ENCODE results near the gene NRIP1. TPM values are rescaled to one million over a fixed set of nuclear protein-coding genes. Genes with fewer than 3 reads are reported as not detected.

NRIP1 gene
- total RNA-seq, 2 donors from 2014 or later: 29.3 to 43.1 TPM

DNA sequence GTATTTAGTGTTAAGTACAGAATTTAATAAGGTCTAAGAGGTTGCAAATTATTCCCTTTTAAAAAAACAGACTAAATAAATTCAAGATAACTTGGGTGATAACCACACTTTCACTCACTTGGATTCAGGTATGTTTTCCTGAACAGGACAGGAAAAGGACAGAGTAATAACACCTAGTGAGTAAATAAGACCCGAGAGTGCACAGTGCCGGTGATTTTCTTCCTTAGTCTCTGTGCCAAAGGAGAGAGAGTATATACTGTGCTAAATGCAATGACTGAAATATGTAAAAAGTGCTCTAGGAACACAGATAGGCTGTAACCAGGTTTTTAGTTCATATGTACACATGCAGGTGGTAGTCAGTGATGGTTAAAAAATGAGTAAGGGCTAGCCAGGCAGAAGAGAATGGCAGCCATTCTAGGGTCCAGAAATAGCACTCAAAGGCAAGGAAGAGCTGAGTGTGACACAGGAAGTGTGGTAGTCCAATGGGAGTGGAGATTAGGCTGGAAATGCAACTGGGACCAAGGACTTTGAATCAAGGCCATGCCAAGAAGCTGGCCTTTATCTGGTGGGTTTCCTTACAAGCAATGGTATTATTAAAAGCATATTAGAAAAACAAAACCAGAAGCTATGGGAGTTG is 58.1 kb downstream of the NRIP1 start:
- Histone ChIP-seq H3K27ac (no peak overlapping the region), H3K27me3 (replicated peaks; ENCODE audit: insufficient read depth) (no peaks in the 10 kb centered on the region), H3K36me3 (no peaks in the 10 kb centered on the region), H3K4me3 (no peak overlapping the region), H3K9me3 (no peaks in the 10 kb centered on the region), H3K4me1 (replicated peaks) (peaks cover 4% of the 10 kb centered on the region)
- TF ChIP-seq, protein P1, sequence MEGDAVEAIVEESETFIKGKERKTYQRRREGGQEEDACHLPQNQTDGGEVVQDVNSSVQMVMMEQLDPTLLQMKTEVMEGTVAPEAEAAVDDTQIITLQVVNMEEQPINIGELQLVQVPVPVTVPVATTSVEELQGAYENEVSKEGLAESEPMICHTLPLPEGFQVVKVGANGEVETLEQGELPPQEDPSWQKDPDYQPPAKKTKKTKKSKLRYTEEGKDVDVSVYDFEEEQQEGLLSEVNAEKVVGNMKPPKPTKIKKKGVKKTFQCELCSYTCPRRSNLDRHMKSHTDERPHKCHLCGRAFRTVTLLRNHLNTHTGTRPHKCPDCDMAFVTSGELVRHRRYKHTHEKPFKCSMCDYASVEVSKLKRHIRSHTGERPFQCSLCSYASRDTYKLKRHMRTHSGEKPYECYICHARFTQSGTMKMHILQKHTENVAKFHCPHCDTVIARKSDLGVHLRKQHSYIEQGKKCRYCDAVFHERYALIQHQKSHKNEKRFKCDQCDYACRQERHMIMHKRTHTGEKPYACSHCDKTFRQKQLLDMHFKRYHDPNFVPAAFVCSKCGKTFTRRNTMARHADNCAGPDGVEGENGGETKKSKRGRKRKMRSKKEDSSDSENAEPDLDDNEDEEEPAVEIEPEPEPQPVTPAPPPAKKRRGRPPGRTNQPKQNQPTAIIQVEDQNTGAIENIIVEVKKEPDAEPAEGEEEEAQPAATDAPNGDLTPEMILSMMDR (IDR thresholded peaks at IDR 0.05): no peak
- TF ChIP-seq POLR2AphosphoS5 (IDR thresholded peaks at IDR 0.05) (no peak), POLR2A (IDR thresholded peaks at IDR 0.05) (no peak)
- 42% methylated on average over 2 of the region's 2 CpGs for WGBS
- DNase-seq (ENCODE audit: low spot score): no peak
- intact Hi-C loops (cut with DNase I): no loop called here

- H3K27me3 ChIP-seq (replicated peaks; ENCODE audit: insufficient read depth): no peaks in the 10 kb centered on the region
- H3K4me3 ChIP-seq: no peak overlapping the region
- H3K27ac ChIP-seq: no peak overlapping the region
- WGBS: 12% methylated on average over 6 of the region's 6 CpGs
- TF ChIP-seq, protein P1 (IDR thresholded peaks at IDR 0.05): no peak
- no peak for DNase-seq (ENCODE audit: low spot score)
- H3K9me3 ChIP-seq: no peaks in the 10 kb centered on the region
- peaks cover 4% of the 10 kb centered on the region for H3K4me1 ChIP-seq (replicated peaks)
- no peaks in the 10 kb centered on the region for H3K36me3 ChIP-seq
- intact Hi-C loops (cut with DNase I): no loop called here
Observed at GRCh38 chr21:15005391-15005790, 59.4 kb downstream of the NRIP1 start.

DNA sequence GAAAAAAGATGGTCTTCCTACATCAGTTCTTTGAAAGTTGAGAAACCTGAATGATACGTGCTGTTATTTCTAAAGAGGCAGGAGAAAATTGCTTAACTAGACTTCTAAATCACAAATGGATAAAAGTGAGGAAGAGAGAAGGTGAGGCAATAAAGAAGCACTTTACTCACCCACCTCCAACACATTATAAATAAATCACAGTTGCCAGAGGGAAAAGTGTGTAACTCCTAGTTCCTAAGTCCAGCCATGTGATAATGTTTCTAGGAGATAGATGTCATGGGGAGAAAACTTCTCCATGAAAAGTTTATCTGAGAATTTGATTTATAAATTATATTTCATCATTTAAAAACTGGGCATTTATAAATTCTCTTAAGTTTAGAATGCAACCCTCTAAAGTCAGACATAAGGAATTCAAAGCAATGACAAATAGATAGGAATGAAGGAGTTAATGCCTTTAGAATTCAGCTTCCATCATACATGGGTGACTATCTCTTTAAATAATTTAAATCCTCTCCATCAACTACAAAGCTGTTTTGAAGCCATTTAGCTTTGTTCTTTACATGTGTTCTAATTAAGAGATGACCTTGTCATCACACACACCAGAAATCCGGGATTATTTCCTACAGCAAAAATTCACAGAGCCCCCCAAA is 60.0 kb downstream of the NRIP1 start:
- Histone ChIP-seq H3K27ac (no peak overlapping the region), H3K27me3 (replicated peaks; ENCODE audit: insufficient read depth) (no peaks in the 10 kb centered on the region), H3K36me3 (no peaks in the 10 kb centered on the region), H3K4me1 (replicated peaks) (peaks cover 4% of the 10 kb centered on the region), H3K4me3 (no peak overlapping the region), H3K9me3 (no peaks in the 10 kb centered on the region)
- DNase-seq (ENCODE audit: low spot score): no peak
- intact Hi-C loops (cut with DNase I): no loop called here
- TF ChIP-seq POLR2A (IDR thresholded peaks at IDR 0.05): no peak
- 48% methylated on average over 2 of the region's 2 CpGs for WGBS

GRCh38 chr21:15003463-15004135 is 61.2 kb downstream of the NRIP1 start:
- intact Hi-C loops (cut with DNase I): no loop called here
- Histone ChIP-seq H3K36me3 (no peaks in the 10 kb centered on the region), H3K27me3 (replicated peaks; ENCODE audit: insufficient read depth) (no peaks in the 10 kb centered on the region), H3K4me1 (replicated peaks) (peaks cover 4% of the 10 kb centered on the region), H3K4me3 (no peak overlapping the region), H3K9me3 (no peaks in the 10 kb centered on the region), H3K27ac (no peak overlapping the region)
- no peak for DNase-seq (ENCODE audit: low spot score)
- 88% methylated on average over 6 of the region's 6 CpGs for WGBS
- TF ChIP-seq POLR2A (IDR thresholded peaks at IDR 0.05): no peak
- TF ChIP-seq, protein P1 (IDR thresholded peaks at IDR 0.05): no peak
- TF ChIP-seq POLR2AphosphoS5 (IDR thresholded peaks at IDR 0.05): no peak

DNA sequence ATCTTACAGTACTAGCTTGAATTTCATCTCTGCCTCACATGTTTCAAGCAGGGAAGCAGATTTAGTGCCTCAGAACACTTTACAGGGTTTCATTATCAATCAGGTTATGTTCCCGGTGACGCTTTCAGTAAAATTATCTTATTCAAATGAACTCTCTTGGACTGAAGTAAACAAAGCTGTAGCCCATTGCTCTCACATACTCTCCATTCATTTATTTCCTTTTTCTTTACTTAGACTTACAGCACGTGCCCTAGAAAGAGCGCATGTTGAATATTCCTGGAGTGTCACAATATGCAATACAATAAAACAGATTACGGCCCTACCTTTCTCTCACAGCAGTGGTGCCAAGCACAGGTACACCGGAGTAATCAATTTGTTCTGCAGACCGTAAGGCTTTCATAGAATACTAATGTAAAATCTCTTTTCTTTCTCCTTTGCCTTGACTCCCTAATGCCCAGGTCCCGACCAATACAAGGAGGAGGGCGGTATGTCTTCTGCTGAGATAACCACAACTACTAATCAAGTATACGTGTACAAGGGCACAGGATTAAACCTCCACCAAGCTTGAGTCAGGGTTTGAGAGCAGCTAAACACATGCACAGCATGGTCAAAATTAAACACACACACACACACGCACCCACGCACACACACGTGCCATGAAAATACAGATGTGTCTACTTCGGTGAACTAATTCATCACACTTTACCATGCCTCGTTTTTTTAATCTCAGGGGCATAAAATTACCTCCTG is 62.8 kb downstream of the NRIP1 start:
- H3K36me3 ChIP-seq: no peaks in the 10 kb centered on the region
- no peak for DNase-seq (ENCODE audit: low spot score)
- peaks cover 2% of the 10 kb centered on the region for H3K4me1 ChIP-seq (replicated peaks)
- no peak overlapping the region for H3K27ac ChIP-seq
- intact Hi-C loops (cut with DNase I): no loop called here
- 74% methylated on average over 15 of the region's 15 CpGs for WGBS
- no peaks in the 10 kb centered on the region for H3K9me3 ChIP-seq
- no peak overlapping the region for H3K4me3 ChIP-seq
- no peak for TF ChIP-seq POLR2AphosphoS5 (IDR thresholded peaks at IDR 0.05)
- TF ChIP-seq POLR2A (IDR thresholded peaks at IDR 0.05): no peak
- TF ChIP-seq, protein P1 (IDR thresholded peaks at IDR 0.05): no peak
- no peaks in the 10 kb centered on the region for H3K27me3 ChIP-seq (replicated peaks; ENCODE audit: insufficient read depth)

Data from prostate gland (tissue), 2 donors.